Neural progenitor cell (in vitro differentiated cells): ENCODE results near the gene ASPRV1. TPM values are rescaled to one million over a fixed set of nuclear protein-coding genes. Genes with fewer than 3 reads are reported as not detected.

ENCODE experiments used
- DNase-seq: peaks from one replicate; pipeline ENCODE4 v3.0.0-alpha.2; 2016; ENCODE audit warnings: low spot score
- H2AFZ ChIP-seq: fragments of 200-600 bp; sonication (generic); replicated peaks from 2 replicates; pipeline ENCODE4 v1.6.1; 2016; ENCODE audit warnings: antibody characterized with exemption
- H3F3A ChIP-seq: fragments of 200-600 bp; sonication (generic); 2 replicates; pipeline ENCODE4 v1.6.1; 2016; ENCODE audit warnings: antibody characterized with exemption, low read depth
- H3K27ac ChIP-seq: fragments of 200-600 bp; sonication (generic); 2 replicates; pipeline ENCODE4 v1.5.1; 2016; ENCODE audit warnings: mild to moderate bottlenecking
- H3K27me3 ChIP-seq: fragments of 200-600 bp; sonication (generic); 2 replicates; pipeline ENCODE4 v1.6.1; 2016; ENCODE audit warnings: mild to moderate bottlenecking, moderate library complexity
- H3K36me3 ChIP-seq: fragments of 200-600 bp; sonication (generic); 2 replicates; pipeline ENCODE4 v1.5.1; 2016
- H3K4me1 ChIP-seq: fragments of 200-600 bp; sonication (generic); 2 replicates; pipeline ENCODE4 v1.6.1; 2016; ENCODE audit warnings: mixed run types
- H3K4me2 ChIP-seq: fragments of 200-600 bp; sonication (generic); 2 replicates; pipeline ENCODE4 v1.6.1; 2016
- H3K4me3 ChIP-seq: fragments of 200-600 bp; sonication (generic); 2 replicates; pipeline ENCODE4 v1.5.1; 2016
- H3K79me2 ChIP-seq: fragments of 200-600 bp; sonication (generic); 2 replicates; pipeline ENCODE4 v1.6.1; 2016; ENCODE audit warnings: low read depth
- H3K9ac ChIP-seq: fragments of 200-600 bp; sonication (generic); 2 replicates; pipeline ENCODE4 v1.6.1; 2016
- H3K9me3 ChIP-seq: fragments of 200-600 bp; sonication (generic); 2 replicates; pipeline ENCODE4 v1.5.1; 2016; ENCODE audit warnings: low read depth
- H4K20me1 ChIP-seq: fragments of 200-600 bp; sonication (generic); 2 replicates; pipeline ENCODE4 v1.6.1; 2016; ENCODE audit warnings: low read depth
- H3K27ac Mint-ChIP-seq: 3 replicates; pipeline ENCODE4 v1.8.0; 2021; ENCODE audit warnings: mixed read lengths
- H3K27me3 Mint-ChIP-seq: 2 replicates; pipeline ENCODE4 v1.8.0; 2022; ENCODE audit warnings: low read depth, mild to moderate bottlenecking, inconsistent platforms, moderate library complexity, mixed read lengths; ENCODE audit not compliant: insufficient read depth
- H3K36me3 Mint-ChIP-seq: 3 replicates; pipeline ENCODE4 v1.8.0; 2021; ENCODE audit warnings: mixed read lengths
- H3K4me1 Mint-ChIP-seq: 3 replicates; pipeline ENCODE4 v1.8.0; 2021; ENCODE audit warnings: mixed read lengths
- H3K4me3 Mint-ChIP-seq: 3 replicates; pipeline ENCODE4 v1.8.0; 2021; ENCODE audit warnings: mild to moderate bottlenecking, moderate library complexity, mixed read lengths
- H3K9me3 Mint-ChIP-seq: 3 replicates; pipeline ENCODE4 v1.8.0; 2020; ENCODE audit warnings: mixed read lengths
- EZH2 ChIP-seq: fragments of 200-600 bp; sonication (generic); IDR thresholded peaks from 2 replicates; pipeline ENCODE4 v1.6.1; 2017; ENCODE audit warnings: antibody characterized with exemption, mild to moderate bottlenecking, moderate library complexity
- EZH2phosphoT487 ChIP-seq: fragments of 200-600 bp; sonication (generic); IDR thresholded peaks from 2 replicates; pipeline ENCODE4 v1.6.1; 2017; ENCODE audit warnings: antibody characterized with exemption
- total RNA-seq: library from RNA; depleted of rRNA; stranded (reverse); fragments of >200 nt; gene quantifications from 2 replicates; pipeline ENCODE4 v1.2.3, GENCODE V29; 2015; ENCODE audit warnings: low replicate concordance
- TF ChIP-seq, protein P1 (sequence below): fragments of 200-600 bp; sonication (generic); IDR thresholded peaks from 2 replicates; pipeline ENCODE4 v1.5.1; 2017; ENCODE audit warnings: antibody characterized with exemption, mild to moderate bottlenecking

Gene ASPRV1
- total RNA-seq, 1 donor from 2014 or later = 0.30 TPM

DNA sequence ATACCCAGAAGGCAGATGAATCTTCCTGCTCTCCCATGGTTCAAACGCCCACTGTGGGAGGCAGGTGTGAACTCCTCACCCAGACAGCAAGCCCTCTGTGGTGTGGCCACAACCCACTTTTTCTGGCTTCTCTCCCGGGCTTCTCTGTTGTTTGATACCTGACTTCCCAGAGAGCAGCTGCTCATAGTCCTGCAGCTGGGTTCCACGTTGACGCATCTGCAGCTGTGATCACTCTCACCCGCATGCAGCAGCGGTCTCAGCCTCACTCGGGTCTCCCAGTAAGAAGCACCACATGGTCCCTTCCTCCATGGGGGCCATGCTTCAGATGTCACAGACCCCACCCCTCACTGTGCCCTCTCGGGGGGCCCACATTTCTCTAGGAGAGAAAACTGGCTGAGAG lies 3.5 kb downstream of the ASPRV1 start:
- Histone ChIP-seq H3K36me3 (no peaks in the 10 kb centered on the region), H3K79me2 (no peaks in the 10 kb centered on the region), H3K9me3 (no peaks in the 10 kb centered on the region), H2AFZ (no peak overlapping the region), H3K27me3 (no peaks in the 10 kb centered on the region), H3K27ac (no peak overlapping the region), H3K4me1 (peaks cover 7% of the 10 kb centered on the region), H3K9ac (no peak overlapping the region), H3K4me2 (no peak overlapping the region), H4K20me1 (no peaks in the 10 kb centered on the region), H3F3A (no peaks in the 10 kb centered on the region), H3K4me3 (no peak overlapping the region)
- peaks cover 2% of the 10 kb centered on the region for H3K27me3 Mint-ChIP-seq
- peaks cover 4% of the 10 kb centered on the region for H3K4me1 Mint-ChIP-seq
- no peaks in the 10 kb centered on the region for H3K36me3 Mint-ChIP-seq
- H3K4me3 Mint-ChIP-seq = no peak overlapping the region
- TF ChIP-seq EZH2 (no peak), EZH2phosphoT487 (no peak)
- TF ChIP-seq, protein P1, sequence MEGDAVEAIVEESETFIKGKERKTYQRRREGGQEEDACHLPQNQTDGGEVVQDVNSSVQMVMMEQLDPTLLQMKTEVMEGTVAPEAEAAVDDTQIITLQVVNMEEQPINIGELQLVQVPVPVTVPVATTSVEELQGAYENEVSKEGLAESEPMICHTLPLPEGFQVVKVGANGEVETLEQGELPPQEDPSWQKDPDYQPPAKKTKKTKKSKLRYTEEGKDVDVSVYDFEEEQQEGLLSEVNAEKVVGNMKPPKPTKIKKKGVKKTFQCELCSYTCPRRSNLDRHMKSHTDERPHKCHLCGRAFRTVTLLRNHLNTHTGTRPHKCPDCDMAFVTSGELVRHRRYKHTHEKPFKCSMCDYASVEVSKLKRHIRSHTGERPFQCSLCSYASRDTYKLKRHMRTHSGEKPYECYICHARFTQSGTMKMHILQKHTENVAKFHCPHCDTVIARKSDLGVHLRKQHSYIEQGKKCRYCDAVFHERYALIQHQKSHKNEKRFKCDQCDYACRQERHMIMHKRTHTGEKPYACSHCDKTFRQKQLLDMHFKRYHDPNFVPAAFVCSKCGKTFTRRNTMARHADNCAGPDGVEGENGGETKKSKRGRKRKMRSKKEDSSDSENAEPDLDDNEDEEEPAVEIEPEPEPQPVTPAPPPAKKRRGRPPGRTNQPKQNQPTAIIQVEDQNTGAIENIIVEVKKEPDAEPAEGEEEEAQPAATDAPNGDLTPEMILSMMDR = no peak
- H3K27ac Mint-ChIP-seq = no peak overlapping the region
- H3K9me3 Mint-ChIP-seq = no peaks in the 10 kb centered on the region
- no peak for DNase-seq

DNA sequence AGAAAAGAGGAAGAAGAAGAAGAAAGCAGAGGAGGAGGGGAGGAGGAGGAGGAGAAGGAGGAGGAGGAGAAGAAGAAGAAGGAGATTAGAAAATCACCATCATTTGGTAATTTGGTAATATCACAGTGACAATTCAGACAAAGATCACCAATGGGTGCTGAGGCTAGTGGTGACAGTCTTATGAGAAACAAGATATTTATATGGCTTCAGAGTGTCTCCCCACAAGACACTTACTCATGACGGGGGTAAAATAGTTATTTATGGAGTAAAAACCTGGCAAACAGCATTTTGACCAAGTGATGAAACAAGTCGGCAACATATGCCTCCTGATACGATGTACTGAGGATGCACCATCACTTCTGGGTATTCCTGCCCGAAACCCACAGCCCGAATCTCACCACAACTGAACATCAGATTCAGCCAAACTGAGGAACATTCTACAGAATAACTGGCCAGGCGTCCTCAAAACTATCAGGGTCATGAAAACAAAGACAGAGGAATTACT lies 4.9 kb downstream of the ASPRV1 start:
- Mint-ChIP-seq H3K4me1 (peaks cover 7% of the 10 kb centered on the region), H3K27ac (no peak overlapping the region), H3K4me3 (no peak overlapping the region), H3K9me3 (no peaks in the 10 kb centered on the region), H3K27me3 (peaks cover 2% of the 10 kb centered on the region), H3K36me3 (no peaks in the 10 kb centered on the region)
- no peaks in the 10 kb centered on the region for H3F3A ChIP-seq
- TF ChIP-seq, protein P1 = no peak
- TF ChIP-seq EZH2phosphoT487 (no peak), EZH2 (no peak)
- H2AFZ ChIP-seq = no peak overlapping the region
- no peak overlapping the region for H3K4me3 ChIP-seq
- H3K79me2 ChIP-seq = no peaks in the 10 kb centered on the region
- H3K4me1 ChIP-seq = peaks cover 7% of the 10 kb centered on the region
- no peak overlapping the region for H3K27ac ChIP-seq
- H3K27me3 ChIP-seq = no peaks in the 10 kb centered on the region
- no peak overlapping the region for H3K4me2 ChIP-seq
- H4K20me1 ChIP-seq = no peaks in the 10 kb centered on the region
- no peaks in the 10 kb centered on the region for H3K36me3 ChIP-seq
- DNase-seq = no peak
- H3K9me3 ChIP-seq = no peaks in the 10 kb centered on the region
- H3K9ac ChIP-seq = no peak overlapping the region

DNA sequence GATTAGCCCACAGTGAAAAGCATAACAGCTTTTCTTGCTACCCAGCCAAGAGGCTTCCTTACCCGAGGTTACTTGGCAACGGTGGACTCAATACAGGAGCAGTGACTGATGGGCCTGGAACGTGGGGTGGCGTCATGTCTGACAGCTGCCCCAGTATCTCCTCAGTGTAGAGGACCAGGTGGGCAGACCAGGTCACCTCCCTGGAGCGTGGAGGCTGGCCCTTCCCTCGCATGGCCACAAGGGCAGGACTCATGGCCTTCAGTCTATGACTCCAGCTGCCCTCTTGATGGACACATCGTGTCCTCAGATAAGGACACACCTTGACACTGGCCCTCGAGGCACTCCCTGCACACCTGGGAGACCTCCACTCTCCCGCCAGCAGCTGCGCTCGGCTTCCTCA lies 6.4 kb downstream of the ASPRV1 start:
- Mint-ChIP-seq H3K36me3 (no peaks in the 10 kb centered on the region), H3K9me3 (no peaks in the 10 kb centered on the region), H3K4me1 (peaks cover 7% of the 10 kb centered on the region), H3K4me3 (no peak overlapping the region), H3K27ac (no peak overlapping the region), H3K27me3 (peaks cover 2% of the 10 kb centered on the region)
- TF ChIP-seq EZH2 = no peak
- no peak for TF ChIP-seq EZH2phosphoT487
- TF ChIP-seq, protein P1 = no peak
- DNase-seq = no peak
- Histone ChIP-seq H3F3A (no peaks in the 10 kb centered on the region), H3K27me3 (no peaks in the 10 kb centered on the region), H3K79me2 (no peaks in the 10 kb centered on the region), H3K4me2 (no peak overlapping the region), H4K20me1 (no peaks in the 10 kb centered on the region), H3K27ac (no peak overlapping the region), H3K36me3 (no peaks in the 10 kb centered on the region), H3K9me3 (no peaks in the 10 kb centered on the region), H2AFZ (no peak overlapping the region), H3K9ac (no peak overlapping the region), H3K4me3 (no peak overlapping the region), H3K4me1 (peaks cover 7% of the 10 kb centered on the region)
